OCI-LY7 (cell line): Measurements from ENCODE around the gene THSD8. TPM values are rescaled to one million over a fixed set of nuclear protein-coding genes. Genes with fewer than 3 reads are reported as not detected.

Experiments
- BruUV-seq: library from RNA; stranded (reverse); fragments of 400-500 nt; replicated peaks from 2 replicates; lab custom pipeline; 2021; lab: Mats Ljungman, UMichigan
- CTCF ChIA-PET: fragments of 300-600 bp; sonication (Branson Sonifier 250); formaldehyde crosslinking; loops from one replicate; lab custom pipeline; 2022; ENCODE audit warnings: antibody characterized with exemption; ENCODE audit not compliant: unreplicated experiment; lab: Charles Lee
- POLR2A ChIA-PET: fragments of 300-600 bp; sonication (Branson Sonifier 250); formaldehyde crosslinking; loops from one replicate; lab custom pipeline; 2022; ENCODE audit warnings: antibody characterized with exemption; lab: Charles Lee
- DNase-seq: peaks from one replicate; pipeline ENCODE4 v3.0.0-alpha.2; 2015; ENCODE audit warnings: low spot score
- H2AFZ ChIP-seq: fragments of 200-600 bp; sonication (generic), shearing (Covaris generic); 2 replicates; pipeline ENCODE4 v1.6.1; 2014; ENCODE audit warnings: mild to moderate bottlenecking, antibody characterized with exemption, low read length, moderate library complexity
- H3K27ac ChIP-seq: fragments of 200-600 bp; sonication (generic); 2 replicates; pipeline ENCODE4 v1.5.1; 2014; ENCODE audit warnings: mixed run types, low read depth, mild to moderate bottlenecking, moderate library complexity, low read length, inconsistent platforms; ENCODE audit not compliant: poor library complexity, severe bottlenecking
- H3K36me3 ChIP-seq: fragments of 200-600 bp; sonication (generic); 2 replicates; pipeline ENCODE4 v1.6.1; 2014; ENCODE audit warnings: mild to moderate bottlenecking, antibody characterized with exemption, low read length, moderate library complexity, mixed read lengths; ENCODE audit not compliant: insufficient read depth
- H3K4me1 ChIP-seq: fragments of 200-600 bp; sonication (generic); 2 replicates; pipeline ENCODE4 v1.5.1; 2014; ENCODE audit warnings: mild to moderate bottlenecking, low read length; ENCODE audit not compliant: insufficient read depth, poor library complexity, severe bottlenecking
- H3K4me2 ChIP-seq: fragments of 200-600 bp; sonication (generic); 2 replicates; pipeline ENCODE4 v1.6.1; 2014; ENCODE audit warnings: mild to moderate bottlenecking, low read length
- H3K4me3 ChIP-seq: fragments of 200-600 bp; sonication (generic); 2 replicates; pipeline ENCODE4 v1.5.1; 2014; ENCODE audit warnings: mild to moderate bottlenecking, low read depth, low read length; ENCODE audit not compliant: poor library complexity, severe bottlenecking
- H3K79me2 ChIP-seq: fragments of 200-600 bp; sonication (generic); 2 replicates; pipeline ENCODE4 v1.6.1; 2016; ENCODE audit warnings: low read depth, mild to moderate bottlenecking, low read length, moderate library complexity, mixed read lengths; ENCODE audit not compliant: insufficient read depth
- H3K9me2 ChIP-seq: fragments of 200-600 bp; sonication (generic); 2 replicates; pipeline ENCODE4 v1.6.1; 2016; ENCODE audit warnings: mild to moderate bottlenecking, low read length, mixed read lengths; ENCODE audit not compliant: insufficient read depth
- H3K9me3 ChIP-seq: fragments of 200-600 bp; sonication (generic); 2 replicates; pipeline ENCODE4 v1.6.1; 2014; ENCODE audit warnings: mild to moderate bottlenecking, mixed run types, low read length, mixed read lengths
- H4K20me1 ChIP-seq: fragments of 200-600 bp; sonication (generic); 2 replicates; pipeline ENCODE4 v1.6.1; 2014; ENCODE audit warnings: mild to moderate bottlenecking, antibody characterized with exemption, low read length, moderate library complexity, mixed read lengths; ENCODE audit not compliant: insufficient read depth
- CTCF ChIP-seq: fragments of 200-600 bp; sonication (generic); conservative IDR thresholded peaks from 2 replicates; pipeline ENCODE4 v1.5.1; 2014; ENCODE audit warnings: mild to moderate bottlenecking, antibody characterized with exemption, low read length, moderate library complexity, mixed read lengths
- EZH2phosphoT487 ChIP-seq: fragments of 200-600 bp; sonication (generic); IDR thresholded peaks from 2 replicates; pipeline ENCODE4 v1.6.1; 2018; ENCODE audit warnings: low read depth, borderline replicate concordance, mild to moderate bottlenecking, mixed run types, antibody characterized with exemption, low read length, moderate library complexity, mixed read lengths
- intact Hi-C: fragments of 100-400 bp; cut with micrococcal nuclease; formaldehyde crosslinking; loops from one replicate; pipeline ENCODE4 v1.10.0; 2022; ENCODE audit not compliant: unreplicated experiment
- total RNA-seq, 2 experiments: library from RNA; depleted of rRNA in 1 of 2; stranded (reverse); fragments of >200 nt in 1 of 2; shearing (Covaris generic) in 1 of 2; gene quantifications; 2 replicates each; pipeline ENCODE4 v1.2.3, GENCODE V29; 2014 to 2022

The THSD8 gene
- total RNA-seq, 2 experiments from 2014 or later = 42.7 TPM; not detected in 1

- peaks cover 28% of the 10 kb centered on the region for H3K4me1 ChIP-seq
- no peak for TF ChIP-seq CTCF
- no peak for TF ChIP-seq EZH2phosphoT487
- H3K4me3 ChIP-seq = peak overlapping the region; percentile 95
- no peak for DNase-seq
- H3K9me2 ChIP-seq = no peaks in the 10 kb centered on the region
- intact Hi-C loops = no loop called here
- peaks cover 20% of the 10 kb centered on the region; the same call in 1 of the 2 replicates for H3K79me2 ChIP-seq
- CTCF ChIA-PET = no interaction called here
- H3K36me3 ChIP-seq = peaks cover 19% of the 10 kb centered on the region; the same call in 1 of the 2 replicates
- H3K9me3 ChIP-seq = no peaks in the 10 kb centered on the region
- POLR2A ChIA-PET = interaction anchor here (1.1 kb wide), 1 partner anchor 10 kb away, joined by 5 read pairs; the partner anchor contains the start of gene JUNB
- no TSS peak for BruUV-seq
- H3K27ac ChIP-seq = no peak overlapping the region
- peak overlapping the region; percentile 92 for H3K4me2 ChIP-seq
- peak overlapping the region; percentile 71; the same call in 1 of the 2 replicates for H2AFZ ChIP-seq
- H4K20me1 ChIP-seq = no peaks in the 10 kb centered on the region
Observed at GRCh38 chr19:12802267-12803106, 618 bp downstream of the THSD8 start.

- no peak overlapping the region for H3K4me2 ChIP-seq
- DNase-seq = no peak
- intact Hi-C loops = no loop called here
- H3K9me3 ChIP-seq = no peaks in the 10 kb centered on the region
- no peak overlapping the region for H3K4me3 ChIP-seq
- H4K20me1 ChIP-seq = no peaks in the 10 kb centered on the region
- peaks cover 30% of the 10 kb centered on the region for H3K4me1 ChIP-seq
- CTCF ChIA-PET = no interaction called here
- TF ChIP-seq CTCF (no peak), EZH2phosphoT487 (no peak)
- peaks cover 20% of the 10 kb centered on the region; the same call in 1 of the 2 replicates for H3K79me2 ChIP-seq
- no peak overlapping the region for H3K27ac ChIP-seq
- no peaks in the 10 kb centered on the region for H3K9me2 ChIP-seq
- peaks cover 24% of the 10 kb centered on the region for H3K36me3 ChIP-seq
- H2AFZ ChIP-seq = no peak overlapping the region
- POLR2A ChIA-PET = no interaction called here
- BruUV-seq = no TSS peak
Observed at GRCh38 chr19:12804051-12804450, 2.2 kb downstream of the THSD8 start.
